Tongue (tissue), 2 donors: ENCODE results near the gene GOSR1. TPM values are rescaled to one million over a fixed set of nuclear protein-coding genes. Genes with fewer than 3 reads are reported as not detected.
"Not testable (repeated sequence)": the region's sequence is repeated elsewhere in the genome, so short reads cannot be mapped to it uniquely, and the experiment has no call there.

Source experiments
- DNase-seq: peaks from one replicate; pipeline ENCODE4 v3.0.0-alpha.2; 2015
- total RNA-seq: library from RNA; depleted of rRNA; stranded (reverse); fragments of >200 nt; gene quantifications from one replicate; pipeline ENCODE4 v1.2.3, GENCODE V29; 2014

Gene GOSR1
- total RNA-seq, 1 donor from 2014 or later, result 50.7 TPM

DNA sequence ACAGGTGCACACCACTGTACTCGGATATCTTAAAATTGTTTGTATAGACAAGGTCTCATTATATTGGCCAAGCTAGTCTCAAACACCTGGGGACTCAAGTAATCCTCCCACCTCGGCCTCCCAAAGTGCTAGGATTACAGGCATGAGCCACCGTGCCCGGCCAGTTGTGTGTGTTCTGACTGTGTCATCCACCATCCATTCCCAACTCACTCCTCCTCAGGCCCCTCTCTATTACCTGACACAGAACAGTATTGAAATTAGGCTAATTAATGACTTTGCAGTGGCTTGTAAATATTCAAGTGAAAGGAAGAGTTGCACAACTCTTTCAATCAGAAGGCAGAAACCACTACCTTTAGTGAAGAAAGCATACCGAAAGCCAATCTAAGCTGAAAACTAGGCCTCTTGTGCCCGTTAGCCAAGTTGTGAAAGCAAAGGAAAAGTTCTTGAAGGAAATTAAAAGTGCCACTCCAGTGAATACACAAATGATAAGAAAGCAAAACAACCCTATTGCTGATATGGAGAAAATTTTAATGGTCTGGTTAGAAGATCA lies 28.7 kb downstream of the GOSR1 start:
- no peak for DNase-seq

- DNase-seq, result no peak
These were observed 29.3 kb downstream of the GOSR1 start for GRCh38 chr17:30506481-30506880.

GRCh38 chr17:30513346-30513745 lies 36.1 kb downstream of the GOSR1 start:
- DNase-seq, result no peak

GRCh38 chr17:30514895-30515596 lies 37.8 kb downstream of the GOSR1 start:
- DNase-seq, result no peak

GRCh38 chr17:30517786-30518185 lies 40.6 kb downstream of the GOSR1 start:
- DNase-seq, result no peak

DNA sequence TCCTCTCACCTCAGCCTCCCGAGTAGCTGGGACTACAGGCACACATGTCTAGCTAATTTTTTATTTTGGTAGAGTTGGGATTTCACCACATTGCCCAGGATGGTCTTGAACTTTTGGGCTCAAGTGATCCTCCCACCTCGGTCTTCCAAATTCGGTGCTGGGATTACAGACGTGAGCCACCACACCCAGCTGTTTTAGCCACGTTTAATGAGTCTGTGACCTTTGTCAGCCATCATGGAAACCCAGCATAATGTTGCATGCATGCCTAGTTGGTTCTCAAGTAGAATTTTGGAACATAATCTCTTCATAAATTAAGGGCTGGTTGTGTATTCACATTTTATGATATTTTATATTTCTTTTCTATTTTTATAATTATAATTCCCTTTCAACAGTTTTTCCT lies 42.0 kb downstream of the GOSR1 start:
- no peak for DNase-seq

- DNase-seq, result peak; percentile 68
These were observed 42.5 kb downstream of the GOSR1 start for GRCh38 chr17:30519707-30520106.

DNA sequence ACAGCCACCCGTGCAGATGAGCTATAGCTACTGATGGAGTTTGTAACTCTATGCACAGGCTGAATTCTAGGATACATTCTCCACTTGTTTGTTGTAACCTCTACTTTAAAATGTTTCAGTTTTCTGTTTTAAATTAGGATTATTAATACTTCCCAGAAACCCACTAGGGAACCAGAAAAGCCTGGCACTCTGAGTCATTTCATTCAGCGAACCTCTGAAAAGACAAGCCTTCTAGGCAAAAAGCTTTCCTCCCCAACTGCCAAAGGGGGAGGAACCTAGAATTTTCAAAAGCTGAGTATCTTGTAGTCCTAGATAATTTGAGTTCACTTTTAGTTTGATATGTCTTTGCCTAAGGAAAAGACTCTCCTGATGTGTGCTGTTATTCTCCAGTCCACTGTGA lies 43.2 kb downstream of the GOSR1 start:
- no peak for DNase-seq

- DNase-seq, result no peak
These were observed 43.7 kb downstream of the GOSR1 start for GRCh38 chr17:30520882-30521281.

DNA sequence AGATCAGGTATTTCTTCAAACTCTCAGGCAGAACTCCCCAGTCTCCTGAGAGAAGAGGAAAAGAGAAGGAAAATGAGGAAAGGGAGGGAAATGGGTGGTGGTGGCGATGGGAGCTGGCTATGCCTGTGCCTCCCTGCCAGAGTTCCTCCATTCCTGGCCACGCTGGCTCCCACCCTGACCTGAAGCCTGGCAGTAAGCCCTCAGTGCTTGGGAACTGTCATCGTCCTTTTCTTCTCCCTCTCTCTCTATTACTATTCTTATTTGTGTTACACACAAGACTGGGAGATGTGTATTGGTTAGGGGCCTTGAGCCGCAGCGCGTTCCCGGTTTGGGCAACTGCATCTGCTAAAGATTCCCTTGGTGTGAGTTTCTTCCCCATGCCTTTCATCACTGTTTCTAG lies 44.6 kb downstream of the GOSR1 start:
- DNase-seq, result no peak

DNA sequence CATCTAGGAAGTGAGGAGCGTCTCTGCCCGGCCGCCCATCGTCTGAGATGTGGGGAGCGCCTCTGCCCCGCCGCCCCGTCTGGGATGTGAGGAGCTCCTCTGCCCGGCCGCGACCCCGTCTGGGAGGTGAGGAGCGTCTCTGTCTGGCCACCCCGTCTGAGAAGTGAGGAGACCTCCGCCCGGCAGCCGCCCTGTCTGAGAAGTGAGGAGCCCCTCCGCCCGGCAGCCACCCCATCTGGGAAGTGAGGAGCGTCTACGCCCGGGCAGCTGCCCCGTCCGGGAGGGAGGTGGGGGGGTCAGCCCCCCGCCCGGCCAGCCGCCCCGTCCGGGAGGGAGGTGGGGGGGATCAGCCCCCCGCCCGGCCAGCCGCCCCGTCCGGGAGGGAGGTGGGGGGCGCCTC lies 46.0 kb downstream of the GOSR1 start:
- DNase-seq, result not testable (repeated sequence)

DNA sequence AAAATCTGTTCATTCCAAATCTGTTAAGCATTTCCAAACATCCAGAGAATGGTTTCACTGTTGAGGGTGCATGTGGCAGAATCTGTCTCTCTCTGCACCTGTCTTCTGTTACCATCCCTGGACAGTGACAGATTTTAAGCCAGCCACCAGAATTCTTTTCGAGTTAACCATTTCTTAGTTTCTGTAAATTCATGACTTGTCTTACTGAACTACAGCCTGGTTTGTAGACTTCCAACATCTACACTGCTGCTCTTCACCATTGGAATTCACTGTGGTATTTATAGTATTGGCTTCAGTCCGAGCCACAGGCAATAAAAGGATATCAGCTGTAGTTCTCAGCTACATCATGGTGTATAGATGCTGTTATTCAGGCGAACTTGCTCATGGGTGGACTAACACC lies 47.6 kb downstream of the GOSR1 start:
- peak; percentile 74 for DNase-seq

DNA sequence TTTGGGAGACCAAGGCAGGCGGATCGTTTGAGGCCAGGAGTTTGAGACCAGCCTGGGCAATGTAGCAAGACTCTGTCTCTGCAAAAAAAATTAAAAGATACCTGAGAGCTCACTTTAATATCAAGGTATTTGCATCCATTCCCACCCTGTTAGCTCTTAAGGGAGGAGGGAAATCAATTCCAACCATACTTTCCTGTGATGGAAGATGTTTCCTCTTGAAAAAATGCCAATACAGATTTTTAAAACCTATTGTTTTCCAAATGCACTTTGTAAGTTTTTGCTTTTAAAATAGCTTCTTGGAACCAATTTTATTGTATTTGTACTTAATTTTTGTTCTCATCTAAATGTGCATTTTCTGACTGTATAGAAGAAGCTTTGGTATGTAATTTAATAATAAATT lies 49.2 kb downstream of the GOSR1 start:
- DNase-seq, result no peak

- not testable (repeated sequence) for DNase-seq
These were observed 51.5 kb downstream of the GOSR1 start for GRCh38 chr17:30528701-30529100.

- DNase-seq, result no peak
These were observed 53.3 kb downstream of the GOSR1 start for GRCh38 chr17:30530346-30531025.

GRCh38 chr17:30532871-30533270 lies 55.7 kb downstream of the GOSR1 start:
- no peak for DNase-seq

DNA sequence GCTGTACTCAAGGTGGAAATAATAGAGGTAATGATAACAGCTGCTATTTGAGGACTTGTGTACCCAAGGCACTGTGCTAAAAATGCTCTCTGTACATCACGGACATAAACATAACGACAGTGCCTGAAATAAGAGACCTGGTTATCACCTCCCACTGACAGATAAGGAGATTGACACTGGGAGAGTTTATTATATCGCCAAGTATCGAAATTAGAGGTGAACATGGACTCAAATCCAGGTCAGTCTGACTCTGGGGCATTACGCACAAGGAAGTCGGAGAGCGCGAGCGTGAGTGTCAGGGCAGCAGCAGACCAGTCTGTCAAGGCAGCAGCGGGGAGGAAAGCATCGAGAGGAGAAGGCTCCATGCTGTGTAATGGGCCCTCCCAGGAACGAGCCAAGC lies 57.1 kb downstream of the GOSR1 start:
- DNase-seq, result no peak

DNA sequence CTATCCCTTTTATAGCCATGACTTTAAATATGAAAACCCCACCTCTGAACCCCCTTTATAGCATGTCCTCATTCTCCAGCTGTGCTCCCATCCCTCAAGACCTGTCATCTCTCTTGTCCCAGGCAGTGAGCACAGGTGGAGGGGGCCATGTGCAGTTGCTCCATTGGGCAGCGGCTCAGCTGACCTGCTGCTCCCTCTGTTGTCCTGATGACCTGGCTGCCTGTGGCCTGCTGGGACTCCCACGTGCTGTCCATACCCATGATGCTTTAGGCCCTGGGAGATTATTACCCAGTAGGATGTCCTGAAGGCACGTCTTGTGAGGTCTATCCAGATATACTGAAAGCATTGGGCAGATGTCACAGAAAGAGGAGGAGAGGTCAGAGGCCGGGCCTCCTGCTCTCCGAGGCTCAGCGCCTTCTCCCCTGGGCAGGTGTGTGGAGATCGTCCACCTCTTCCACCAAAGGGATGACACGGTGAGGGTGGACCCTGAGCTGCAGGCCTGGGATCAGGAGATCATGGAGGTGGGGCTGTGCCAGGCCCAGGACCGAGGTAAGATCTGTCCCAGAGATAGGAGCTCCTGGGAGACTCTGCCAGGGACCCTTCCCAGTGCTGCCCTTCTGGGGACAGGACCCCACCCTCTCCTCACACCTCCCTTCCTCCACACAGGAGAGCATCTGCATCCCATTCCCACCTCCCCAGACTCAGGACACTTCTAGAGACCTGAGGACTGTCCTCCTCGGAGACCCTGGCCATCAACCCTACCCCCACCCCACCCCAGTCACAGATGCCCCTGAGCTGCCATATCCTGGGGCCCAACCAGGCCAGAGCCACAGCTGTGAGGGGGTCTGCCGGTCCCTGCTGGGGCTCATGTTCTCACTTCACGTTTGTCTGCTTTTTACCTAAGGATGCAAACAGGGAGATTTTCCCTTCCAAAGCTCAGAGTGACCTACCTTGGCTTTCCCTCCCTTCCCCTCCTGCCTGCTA lies 58.0 kb downstream of the GOSR1 start:
- DNase-seq, result no peak

- DNase-seq, result not testable (repeated sequence)
These were observed 59.6 kb downstream of the GOSR1 start for GRCh38 chr17:30536846-30537245.

GRCh38 chr17:30537667-30538066 lies 60.5 kb downstream of the GOSR1 start:
- DNase-seq, result not testable (repeated sequence)

DNA sequence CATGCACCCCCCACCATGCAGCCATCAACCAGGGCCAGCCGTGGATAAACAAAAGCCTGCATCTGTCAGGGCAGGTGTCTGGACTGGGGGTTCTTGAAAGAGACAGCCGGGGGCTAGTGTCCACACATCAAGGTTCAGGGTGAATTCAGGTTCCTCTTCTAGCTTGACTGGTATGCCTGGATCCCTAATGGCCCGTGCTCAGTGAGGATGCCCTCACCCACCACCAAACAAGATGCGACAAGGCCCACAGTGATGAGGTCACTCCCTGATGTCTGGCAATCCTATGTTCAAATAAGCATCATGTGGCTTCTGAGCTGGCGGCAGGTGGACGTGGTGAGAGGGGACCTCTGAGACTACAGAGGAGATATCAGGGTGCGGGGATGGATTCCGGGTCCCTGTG lies 64.6 kb downstream of the GOSR1 start:
- DNase-seq, result no peak

GRCh38 chr17:30543456-30543855 lies 66.2 kb downstream of the GOSR1 start:
- DNase-seq, result no peak

- no peak for DNase-seq
These were observed 67.8 kb downstream of the GOSR1 start for GRCh38 chr17:30545024-30545423.
